HCT116 (cell line): ENCODE measurements around the gene TFCP2. TPM values are rescaled to one million over a fixed set of nuclear protein-coding genes. Genes with fewer than 3 reads are reported as not detected.
"Not testable (repeated sequence)": the region's sequence is repeated elsewhere in the genome, so short reads cannot be mapped to it uniquely, and the experiment has no call there.

Experiments used
- ATAC-seq: fragments of 200-7000 bp; cut with Tn5 transposase; 2 replicates; pipeline ENCODE4 v1.9.1; 2020; ENCODE audit warnings: mild to moderate bottlenecking, moderate library complexity
- BruUV-seq: library from RNA; stranded (reverse); fragments of 400-500 nt; replicated peaks from 2 replicates; lab custom pipeline; 2021; lab: Mats Ljungman, UMichigan
- CTCF ChIA-PET: fragments of 300-600 bp; sonication (Branson Sonifier 250); formaldehyde crosslinking; loops from one replicate; lab custom pipeline; 2021; ENCODE audit warnings: antibody characterized with exemption; lab: Charles Lee
- POLR2A ChIA-PET: fragments of 300-600, 350-600 bp; sonication (Branson Sonifier 250); formaldehyde crosslinking; loops from one replicate; lab custom pipeline; 2021; ENCODE audit warnings: antibody characterized with exemption; lab: Charles Lee
- RAD21 ChIA-PET, 2 experiments: fragments of 300-600 bp; sonication (Branson Sonifier 250); formaldehyde crosslinking; loops; one replicate each; lab custom pipeline; 2023; ENCODE audit warnings: low total read pairs in 2 of 2; ENCODE audit not compliant: uncharacterized antibody in 2 of 2, unreplicated experiment in 2 of 2, low non-redundant PET in 1 of 2; lab: Charles Lee
- DNase-seq: peaks from one replicate; pipeline ENCODE4 v3.0.0-alpha.2; 2010; ENCODE audit warnings: low read depth, low spot score
- H2AFZ ChIP-seq: fragments of 200-600 bp; shearing (Covaris generic), sonication (generic); 2 replicates; pipeline ENCODE4 v1.6.1; 2017; ENCODE audit warnings: low read depth, mixed run types, mixed read lengths, antibody characterized with exemption, low read length; ENCODE audit not compliant: poor library complexity, severe bottlenecking
- H3K27ac ChIP-seq: 2 replicates; pipeline ENCODE4 v1.5.1; 2012; ENCODE audit warnings: low read depth, low read length
- H3K27me3 ChIP-seq: fragments of 200-600 bp; sonication (generic); 2 replicates; pipeline ENCODE4 v1.6.1; 2016; ENCODE audit warnings: mixed run types, low read length, mixed read lengths; ENCODE audit not compliant: insufficient read depth
- H3K36me3 ChIP-seq, 2 experiments: fragments of 200-500 bp in 1 of 2; fragments of 200-600 bp in 1 of 2; sonication (Bioruptor generic) in 1 of 2; sonication (generic) in 1 of 2; 2 replicates each; pipeline versions ENCODE4 v1.5.1 to v1.6.1; 2014 to 2016; ENCODE audit warnings: low read length in 2 of 2, inconsistent platforms in 1 of 2, mixed read lengths in 1 of 2, mixed run types in 1 of 2; ENCODE audit not compliant: insufficient read depth in 2 of 2, control insufficient read depth in 1 of 2
- H3K4me1 ChIP-seq, 2 experiments: fragments of 200-600 bp in 1 of 2; sonication (generic) in 1 of 2; 2 replicates each; pipeline versions ENCODE4 v1.5.1 to v1.6.1; 2012 to 2017; ENCODE audit warnings: low read length in 2 of 2, inconsistent platforms in 1 of 2, mild to moderate bottlenecking in 1 of 2, mixed read lengths in 1 of 2, mixed run types in 1 of 2, moderate library complexity in 1 of 2; ENCODE audit not compliant: insufficient read depth in 2 of 2, control insufficient read depth in 1 of 2
- H3K4me2 ChIP-seq: fragments of 200-600 bp; sonication (generic); 2 replicates; pipeline ENCODE4 v1.6.1; 2017; ENCODE audit warnings: mixed run types, low read length, mixed read lengths
- H3K4me3 ChIP-seq, 2 experiments: fragments of 200-600 bp in 1 of 2; sonication (generic) in 1 of 2; replicated peaks in 1 of 2; 2 replicates each; pipeline ENCODE4 v1.5.1; 2011 to 2016; ENCODE audit warnings: low read length in 2 of 2, control low read depth in 1 of 2, low read depth in 1 of 2, mild to moderate bottlenecking in 1 of 2, mixed read lengths in 1 of 2, mixed run types in 1 of 2
- H3K79me2 ChIP-seq: fragments of 200-600 bp; sonication (generic); 2 replicates; pipeline ENCODE4 v1.6.1; 2017; ENCODE audit warnings: mild to moderate bottlenecking, mixed run types, low read length, moderate library complexity, mixed read lengths; ENCODE audit not compliant: insufficient read depth
- H3K9ac ChIP-seq: fragments of 200-600 bp; sonication (generic); 2 replicates; pipeline ENCODE4 v1.6.1; 2016; ENCODE audit warnings: low read length, mixed read lengths
- H3K9me2 ChIP-seq: fragments of 200-600 bp; sonication (generic), shearing (Covaris generic); 2 replicates; pipeline ENCODE4 v1.6.1; 2017; ENCODE audit warnings: mixed run types, mild to moderate bottlenecking, moderate library complexity; ENCODE audit not compliant: insufficient read depth
- H3K9me3 ChIP-seq, 2 experiments: fragments of 200-500 bp in 1 of 2; fragments of 200-600 bp in 1 of 2; sonication (Bioruptor generic) in 1 of 2; sonication (generic) in 1 of 2; 2 replicates each; pipeline ENCODE4 v1.6.1; 2014 to 2017; ENCODE audit warnings: low read length in 2 of 2, mixed read lengths in 2 of 2, inconsistent platforms in 1 of 2, low read depth in 1 of 2, mild to moderate bottlenecking in 1 of 2, mixed run types in 1 of 2, moderate library complexity in 1 of 2; ENCODE audit not compliant: control insufficient read depth in 1 of 2, insufficient read depth in 1 of 2
- H4K20me1 ChIP-seq: fragments of 200-600 bp; sonication (generic), shearing (Covaris generic); 2 replicates; pipeline ENCODE4 v1.6.1; 2017; ENCODE audit warnings: mixed run types, mild to moderate bottlenecking, moderate library complexity; ENCODE audit not compliant: insufficient read depth
- ATF3 ChIP-seq: IDR thresholded peaks from 2 replicates; pipeline ENCODE4 v1.6.1; 2012
- EGR1 ChIP-seq: IDR thresholded peaks from 2 replicates; pipeline ENCODE4 v1.6.1; 2012; ENCODE audit warnings: low read depth
- ELF1 ChIP-seq: IDR thresholded peaks from 2 replicates; pipeline ENCODE4 v1.6.1; 2012; ENCODE audit warnings: low read depth, borderline replicate concordance
- EZH2 ChIP-seq: fragments of 200-600 bp; sonication (generic); IDR thresholded peaks from 2 replicates; pipeline ENCODE4 v1.6.1; 2017; ENCODE audit warnings: antibody characterized with exemption, mixed run types
- EZH2phosphoT487 ChIP-seq: fragments of 200-600 bp; IDR thresholded peaks from 2 replicates; pipeline ENCODE4 v1.6.1; 2018; ENCODE audit warnings: antibody characterized with exemption, borderline replicate concordance
- JUND ChIP-seq: IDR thresholded peaks from 2 replicates; pipeline ENCODE4 v1.6.1; 2012
- MAX ChIP-seq: IDR thresholded peaks from 2 replicates; pipeline ENCODE4 v1.6.1; 2012
- POLR2A ChIP-seq: IDR thresholded peaks from 2 replicates; pipeline ENCODE4 v1.7.0; 2011; ENCODE audit warnings: borderline replicate concordance; ENCODE audit not compliant: insufficient read depth, insufficient read length; ENCODE audit errors: extremely low read depth
- RAD21 ChIP-seq: IDR thresholded peaks from 2 replicates; pipeline ENCODE4 v1.6.1; 2012; ENCODE audit warnings: low read depth, mild to moderate bottlenecking
- SIN3A ChIP-seq: IDR thresholded peaks from 2 replicates; pipeline ENCODE4 v1.6.1; 2012; ENCODE audit warnings: low read depth
- YY1 ChIP-seq: IDR thresholded peaks from 2 replicates; pipeline ENCODE4 v1.6.1; 2011; ENCODE audit warnings: low read length, low read depth, moderate library complexity, mild to moderate bottlenecking; ENCODE audit not compliant: insufficient replicate concordance; ENCODE audit errors: extremely low read depth
- ZBTB33 ChIP-seq: IDR thresholded peaks from 2 replicates; pipeline ENCODE4 v1.6.1; 2011; ENCODE audit warnings: mild to moderate bottlenecking, low read length, moderate library complexity; ENCODE audit not compliant: insufficient replicate concordance; ENCODE audit errors: extremely low read depth
- ZNF274 ChIP-seq: fragments of 200-500 bp; sonication (Bioruptor generic); IDR thresholded peaks from 2 replicates; pipeline ENCODE4 v1.6.1; 2014; ENCODE audit warnings: mild to moderate bottlenecking, low read depth, low read length, inconsistent platforms
- intact Hi-C: fragments of 100-400 bp; cut with micrococcal nuclease; formaldehyde crosslinking; loops from 2 replicates; pipeline ENCODE4 v1.10.0; 2022
- total RNA-seq: library from RNA; stranded (reverse); gene quantifications from one replicate; pipeline ENCODE4 v1.2.1, GENCODE V29; 2021; ENCODE audit not compliant: unreplicated experiment

TFCP2 gene
- total RNA-seq, 1 experiment from 2014 or later, result 31.6 TPM

GRCh38 chr12:51172515-51173431 lies at the start of gene TFCP2 (continued):
- TF ChIP-seq MAX (peak; percentile 81), SIN3A (peak; percentile 68; the same call in 1 of the 2 replicates)

- Histone ChIP-seq H3K79me2 (no peaks in the 10 kb centered on the region), H3K27me3 (no peaks in the 10 kb centered on the region), H3K4me2 (no peak overlapping the region), H3K4me3 (no peak overlapping the region), H3K4me1 (peaks cover 6 to 13% of the 10 kb centered on the region in 2 experiments; a peak in 3 of 4 replicates), H2AFZ (no peak overlapping the region), H3K9me3 (no peaks in the 10 kb centered on the region), H3K9ac (no peak overlapping the region), H3K36me3 (no peaks in the 10 kb centered on the region), H4K20me1 (no peaks in the 10 kb centered on the region), H3K27ac (no peak overlapping the region), H3K9me2 (no peaks in the 10 kb centered on the region)
- intact Hi-C loops, result no loop called here
- no TSS peak for BruUV-seq
- POLR2A ChIA-PET, result no interaction called here
- DNase-seq (no peak), ATAC-seq (no peak)
- TF ChIP-seq MAX (no peak), YY1 (no peak), EZH2 (no peak), SIN3A (no peak), ATF3 (no peak), ELF1 (no peak), RAD21 (no peak), EZH2phosphoT487 (no peak), JUND (no peak), EGR1 (no peak), ZNF274 (no peak), POLR2A (no peak), ZBTB33 (no peak)
- RAD21 ChIA-PET, result no interaction called here
- CTCF ChIA-PET, result no interaction called here
These were observed 49.5 kb upstream of the TFCP2 start for GRCh38 chr12:51222461-51222860.

GRCh38 chr12:51219857-51220256 lies 46.9 kb upstream of the TFCP2 start:
- intact Hi-C loops, result loop anchor here (10.0 kb wide), 1 partner anchor 135 kb away; the partner anchor contains the start of gene CSRNP2

More at GRCh38 chr12:51219857-51220256, 46.9 kb upstream of the TFCP2 start:
- DNase-seq, H3K4me2 ChIP-seq, H4K20me1 ChIP-seq, H2AFZ ChIP-seq, H3K79me2 ChIP-seq, H3K36me3 ChIP-seq, BruUV-seq, H3K9ac ChIP-seq, H3K4me3 ChIP-seq, H3K9me2 ChIP-seq, ATAC-seq, POLR2A ChIA-PET, RAD21 ChIA-PET, CTCF ChIA-PET, H3K27me3 ChIP-seq, H3K9me3 ChIP-seq, H3K27ac ChIP-seq: not testable (repeated sequence)
- peaks cover 6 to 18% of the 10 kb centered on the region in 2 experiments; a peak in 3 of 4 replicates for H3K4me1 ChIP-seq
